Activated B cell treated with CpG ODN at 0.5 μM for 24 hours (primary cell): ENCODE measurements around the gene AGAP1. TPM values are rescaled to one million over a fixed set of nuclear protein-coding genes. Genes with fewer than 3 reads are reported as not detected.

Source experiments
- ATAC-seq: fragments of 200-7000 bp; cut with Tn5 transposase; one replicate; pipeline ENCODE4 v1.10.0; 2021; ENCODE audit warnings: low read depth, mild to moderate bottlenecking, moderate library complexity
- CTCF ChIA-PET: fragments of 350-600 bp; sonication (Branson Sonifier 250); formaldehyde crosslinking; loops from one replicate; lab custom pipeline; 2021; ENCODE audit warnings: antibody characterized with exemption; lab: Charles Lee
- POLR2A ChIA-PET: fragments of 350-600 bp; sonication (Branson Sonifier 250); formaldehyde crosslinking; loops from one replicate; lab custom pipeline; 2021; ENCODE audit warnings: antibody characterized with exemption; lab: Charles Lee
- DNase-seq: peaks from one replicate; pipeline ENCODE4 v3.0.0; 2022
- H3K27ac Mint-ChIP-seq: one replicate; pipeline ENCODE4 v1.8.0; 2020; ENCODE audit warnings: mixed read lengths
- H3K27me3 Mint-ChIP-seq: one replicate; pipeline ENCODE4 v1.8.0; 2021; ENCODE audit warnings: mixed read lengths
- H3K36me3 Mint-ChIP-seq: one replicate; pipeline ENCODE4 v1.8.0; 2021; ENCODE audit warnings: low read depth, mixed read lengths
- H3K4me1 Mint-ChIP-seq: one replicate; pipeline ENCODE4 v1.8.0; 2021; ENCODE audit warnings: mixed read lengths
- H3K4me3 Mint-ChIP-seq: one replicate; pipeline ENCODE4 v1.8.0; 2020; ENCODE audit warnings: mild to moderate bottlenecking, mixed read lengths
- H3K9me3 Mint-ChIP-seq: one replicate; pipeline ENCODE4 v1.8.0; 2020; ENCODE audit warnings: mixed read lengths
- CTCF ChIP-seq: fragments of 200-600 bp; IDR thresholded peaks from one replicate; pipeline ENCODE4 v1.8.0; 2022; ENCODE audit warnings: antibody characterized with exemption, mild to moderate bottlenecking
- intact Hi-C: fragments of 100-400 bp; cut with micrococcal nuclease; formaldehyde crosslinking; loops from one replicate; pipeline ENCODE4 v1.15.1; 2024
- total RNA-seq: library from RNA; stranded (reverse); gene quantifications from 2 replicates; pipeline ENCODE4 v1.2.3, GENCODE V29; 2022

AGAP1 gene
- total RNA-seq, 1 donor from 2014 or later = not detected

- ChIA-PET CTCF (no interaction called here), POLR2A (no interaction called here)
- DNase-seq (no peak), ATAC-seq (no peak)
- no peaks in the 10 kb centered on the region for H3K36me3 Mint-ChIP-seq
- intact Hi-C loops = no loop called here
- H3K4me3 Mint-ChIP-seq = no peak overlapping the region
- TF ChIP-seq CTCF = no peak
- no peaks in the 10 kb centered on the region for H3K9me3 Mint-ChIP-seq
- H3K4me1 Mint-ChIP-seq = no peaks in the 10 kb centered on the region
- no peak overlapping the region for H3K27ac Mint-ChIP-seq
- no peaks in the 10 kb centered on the region for H3K27me3 Mint-ChIP-seq
These were observed 50.2 kb downstream of the AGAP1 start for GRCh38 chr2:235543851-235544688.

- H3K4me3 Mint-ChIP-seq = no peak overlapping the region
- H3K4me1 Mint-ChIP-seq = no peaks in the 10 kb centered on the region
- H3K27ac Mint-ChIP-seq = no peak overlapping the region
- intact Hi-C loops = no loop called here
- ChIA-PET CTCF (no interaction called here), POLR2A (no interaction called here)
- no peak for TF ChIP-seq CTCF
- ATAC-seq (no peak), DNase-seq (no peak)
- H3K9me3 Mint-ChIP-seq = no peaks in the 10 kb centered on the region
- no peaks in the 10 kb centered on the region for H3K27me3 Mint-ChIP-seq
- no peaks in the 10 kb centered on the region for H3K36me3 Mint-ChIP-seq
These were observed 50.8 kb downstream of the AGAP1 start for GRCh38 chr2:235544689-235544969.

- Mint-ChIP-seq H3K4me1 (no peaks in the 10 kb centered on the region), H3K27ac (no peak overlapping the region), H3K27me3 (no peaks in the 10 kb centered on the region), H3K36me3 (no peaks in the 10 kb centered on the region), H3K9me3 (no peaks in the 10 kb centered on the region), H3K4me3 (no peak overlapping the region)
- intact Hi-C loops = no loop called here
- POLR2A ChIA-PET = no interaction called here
- CTCF ChIA-PET = no interaction called here
- TF ChIP-seq CTCF = no peak
- no peak for ATAC-seq
- no peak for DNase-seq
These were observed 51.7 kb downstream of the AGAP1 start for GRCh38 chr2:235545339-235546150.

- POLR2A ChIA-PET = no interaction called here
- H3K27ac Mint-ChIP-seq = no peak overlapping the region
- no peak for DNase-seq
These were observed 52.2 kb downstream of the AGAP1 start for GRCh38 chr2:235546151-235546435.

More at GRCh38 chr2:235546151-235546435, 52.2 kb downstream of the AGAP1 start:
- H3K36me3 Mint-ChIP-seq = no peaks in the 10 kb centered on the region
- H3K4me3 Mint-ChIP-seq = no peak overlapping the region
- intact Hi-C loops = no loop called here
- CTCF ChIA-PET = no interaction called here
- TF ChIP-seq CTCF = no peak
- H3K27me3 Mint-ChIP-seq = peaks cover 3% of the 10 kb centered on the region
- ATAC-seq = no peak
- H3K9me3 Mint-ChIP-seq = no peaks in the 10 kb centered on the region
- no peaks in the 10 kb centered on the region for H3K4me1 Mint-ChIP-seq
